ENCODE data around the gene SNCAIP. TPM values are rescaled to one million over a fixed set of nuclear protein-coding genes. Genes with fewer than 3 reads are reported as not detected.

Gene SNCAIP
- total and polyA plus RNA-seq, 12 donors: 0.54 to 2.5 (median 1.4) TPM

DNA sequence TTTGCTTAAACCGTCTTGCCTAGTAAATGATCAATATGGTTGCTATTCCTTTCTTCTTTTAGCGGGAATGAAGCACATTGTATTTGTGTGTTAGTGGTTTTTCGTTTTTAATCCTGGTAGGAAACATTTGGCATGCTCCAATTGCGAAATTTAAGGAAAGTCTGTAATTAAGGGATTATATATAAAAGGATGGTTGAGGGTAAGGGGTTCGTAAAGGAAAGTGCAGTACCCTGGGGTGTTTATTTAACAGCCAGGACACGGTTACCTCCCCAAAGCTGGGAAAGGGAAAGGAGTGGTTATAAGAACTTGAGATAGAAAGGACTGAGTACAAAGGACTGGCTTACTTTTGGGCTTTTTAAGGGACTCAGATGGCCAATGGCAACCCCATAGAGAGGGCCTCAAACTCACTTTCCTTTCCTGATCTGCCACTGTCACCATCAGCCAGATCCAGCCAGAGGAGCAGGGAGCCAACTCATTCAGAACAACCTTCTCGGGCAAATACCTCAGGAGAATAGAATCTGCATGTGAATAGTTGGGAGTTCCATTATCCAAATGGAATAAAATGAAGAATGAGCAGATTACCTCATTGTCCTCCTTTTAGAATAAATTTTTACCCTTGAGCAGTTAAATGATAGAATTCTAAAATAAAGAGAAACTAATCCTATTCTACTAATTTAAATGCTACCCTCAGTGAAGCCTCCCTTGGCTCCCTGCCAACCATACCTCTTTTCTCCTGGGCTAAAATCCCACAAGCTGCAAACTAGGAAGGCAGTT, 117.7 kb downstream of the SNCAIP start:
- Histone ChIP-seq H3K27me3 (no peaks in the 10 kb centered on the region), H3K4me3 (no peak overlapping the region), H3K9me3 (peaks cover 0 to 4% (median 0%) of the 10 kb centered on the region in 11 donors), H3K27ac (no peak overlapping the region), H3K4me1 (no peaks in the 10 kb centered on the region), H3K36me3 (no peaks in the 10 kb centered on the region)
- ATAC-seq (no peak), DNase-seq (no peak)
- WGBS, 2 donors: 93 to 95% methylated on average over 7 of the region's 7 CpGs
- intact Hi-C loops (cut with DNase I): no loop called here
- TF ChIP-seq, protein P1, sequence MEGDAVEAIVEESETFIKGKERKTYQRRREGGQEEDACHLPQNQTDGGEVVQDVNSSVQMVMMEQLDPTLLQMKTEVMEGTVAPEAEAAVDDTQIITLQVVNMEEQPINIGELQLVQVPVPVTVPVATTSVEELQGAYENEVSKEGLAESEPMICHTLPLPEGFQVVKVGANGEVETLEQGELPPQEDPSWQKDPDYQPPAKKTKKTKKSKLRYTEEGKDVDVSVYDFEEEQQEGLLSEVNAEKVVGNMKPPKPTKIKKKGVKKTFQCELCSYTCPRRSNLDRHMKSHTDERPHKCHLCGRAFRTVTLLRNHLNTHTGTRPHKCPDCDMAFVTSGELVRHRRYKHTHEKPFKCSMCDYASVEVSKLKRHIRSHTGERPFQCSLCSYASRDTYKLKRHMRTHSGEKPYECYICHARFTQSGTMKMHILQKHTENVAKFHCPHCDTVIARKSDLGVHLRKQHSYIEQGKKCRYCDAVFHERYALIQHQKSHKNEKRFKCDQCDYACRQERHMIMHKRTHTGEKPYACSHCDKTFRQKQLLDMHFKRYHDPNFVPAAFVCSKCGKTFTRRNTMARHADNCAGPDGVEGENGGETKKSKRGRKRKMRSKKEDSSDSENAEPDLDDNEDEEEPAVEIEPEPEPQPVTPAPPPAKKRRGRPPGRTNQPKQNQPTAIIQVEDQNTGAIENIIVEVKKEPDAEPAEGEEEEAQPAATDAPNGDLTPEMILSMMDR (IDR thresholded peaks at IDR 0.05): no peak

DNA sequence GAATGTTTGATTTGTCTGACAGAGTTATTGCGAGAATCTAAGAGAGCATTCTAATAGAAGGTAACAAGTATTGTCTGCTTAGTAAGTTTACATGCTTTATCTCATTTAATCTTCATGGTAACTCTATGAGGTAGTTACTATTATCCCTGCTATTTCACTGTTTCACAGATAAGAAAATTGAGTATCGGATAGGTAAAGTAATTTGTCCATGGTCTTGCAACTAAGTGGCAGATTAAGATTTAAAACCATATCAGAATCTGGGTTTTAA, 118.2 kb downstream of the SNCAIP start:
- DNase-seq (no peak), ATAC-seq (no peak)
- Histone ChIP-seq H3K4me3 (no peak overlapping the region), H3K36me3 (no peaks in the 10 kb centered on the region), H3K9me3 (peaks cover 0 to 4% (median 0%) of the 10 kb centered on the region in 11 donors), H3K4me1 (no peaks in the 10 kb centered on the region), H3K27ac (no peak overlapping the region), H3K27me3 (no peaks in the 10 kb centered on the region)
- WGBS, 2 donors: 91 to 96% methylated on average over 2 of the region's 2 CpGs
- TF ChIP-seq, protein P1 (IDR thresholded peaks at IDR 0.05): no peak
- intact Hi-C loops (cut with DNase I): no loop called here

DNA sequence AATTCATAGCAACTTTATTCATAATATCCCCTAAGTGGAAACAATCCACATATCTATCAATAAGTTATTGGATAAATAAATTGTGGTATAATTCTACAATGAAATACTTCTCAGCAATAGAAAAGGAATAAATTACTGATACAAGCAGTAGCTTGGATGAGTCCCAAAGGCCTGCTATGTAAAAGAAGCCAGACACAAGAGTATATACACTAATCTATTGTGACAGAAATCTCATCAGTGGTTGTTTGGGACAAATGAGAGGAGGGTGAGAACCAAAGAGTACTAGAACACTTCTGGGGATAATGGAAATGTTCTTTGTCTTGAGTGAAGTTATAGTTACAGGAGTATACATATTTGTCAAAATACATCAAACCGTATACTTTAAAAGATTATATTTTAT, 119.3 kb downstream of the SNCAIP start:
- H3K36me3 ChIP-seq: no peaks in the 10 kb centered on the region
- intact Hi-C loops (cut with DNase I): no loop called here
- no peak for DNase-seq
- H3K4me3 ChIP-seq: no peak overlapping the region
- TF ChIP-seq, protein P1 (IDR thresholded peaks at IDR 0.05): no peak
- peaks cover 0 to 4% (median 0%) of the 10 kb centered on the region in 11 donors for H3K9me3 ChIP-seq
- no peaks in the 10 kb centered on the region for H3K27me3 ChIP-seq
- 95 to 100% methylated on average over 1 of the region's 1 CpG for WGBS, 2 donors
- H3K4me1 ChIP-seq: no peaks in the 10 kb centered on the region
- no peak overlapping the region for H3K27ac ChIP-seq
- no peak for ATAC-seq

DNA sequence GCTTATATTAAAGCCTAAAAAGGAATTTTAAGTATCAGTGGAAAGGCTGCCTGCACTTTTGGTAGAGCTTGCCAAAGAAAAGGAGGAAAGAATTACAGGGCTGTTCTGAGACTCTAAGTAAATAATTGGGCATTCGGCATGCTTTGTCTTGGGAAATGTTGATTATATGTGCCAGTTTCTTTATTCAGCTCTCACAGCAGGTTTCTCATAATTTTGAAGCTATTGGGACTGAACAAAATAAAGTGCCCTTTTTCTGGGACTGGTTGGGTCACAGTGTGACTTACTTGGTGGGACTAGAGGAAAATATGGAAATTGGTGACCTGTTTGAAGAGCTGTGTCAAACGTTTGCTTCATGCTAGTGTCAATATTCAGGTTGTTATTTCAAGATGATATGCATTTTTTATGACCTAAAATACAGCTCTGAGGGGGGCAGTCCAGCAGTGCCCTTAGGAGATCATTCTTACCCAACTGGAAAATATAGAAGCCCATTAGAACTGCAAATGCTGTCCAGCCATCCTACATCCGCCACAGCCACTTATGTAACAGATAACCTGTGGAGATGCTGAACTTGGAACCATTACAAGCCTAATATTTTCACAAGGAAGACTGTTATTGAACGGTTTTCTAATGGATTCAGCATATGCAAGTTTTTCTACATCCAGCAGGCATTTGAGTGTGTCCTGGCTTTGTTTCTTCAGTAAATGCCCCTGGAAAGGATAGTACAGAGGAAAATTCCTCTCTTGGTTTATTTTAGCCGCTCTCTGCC, 122.4 kb downstream of the SNCAIP start:
- WGBS, 2 donors: 77% methylated on average over 5 of the region's 5 CpGs
- H3K9me3 ChIP-seq: peaks cover 0 to 3% (median 0%) of the 10 kb centered on the region in 11 donors
- H3K4me1 ChIP-seq: no peaks in the 10 kb centered on the region
- no peak for ATAC-seq
- intact Hi-C loops (cut with DNase I): no loop called here
- H3K36me3 ChIP-seq: no peaks in the 10 kb centered on the region
- no peak overlapping the region for H3K4me3 ChIP-seq
- no peaks in the 10 kb centered on the region for H3K27me3 ChIP-seq
- TF ChIP-seq, protein P1 (IDR thresholded peaks at IDR 0.05): no peak
- no peak for DNase-seq
- no peak overlapping the region for H3K27ac ChIP-seq
